Endothelial cell of umbilical vein (primary cell): ENCODE data around the gene MARVELD2. TPM values are rescaled to one million over a fixed set of nuclear protein-coding genes. Genes with fewer than 3 reads are reported as not detected.

ENCODE experiments used
- BruUV-seq: library from RNA; stranded (reverse); fragments of 400-500 nt; replicated peaks from 2 replicates; lab custom pipeline; 2021; lab: Mats Ljungman, UMichigan
- CTCF ChIA-PET: fragments of 300-600, 350-600 bp; sonication (Branson Sonifier 250); formaldehyde crosslinking; loops from one replicate; lab custom pipeline; 2021; ENCODE audit warnings: antibody characterized with exemption, inconsistent platforms; lab: Charles Lee
- POLR2A ChIA-PET: fragments of 300-600, 350-600 bp; sonication (Branson Sonifier 250); formaldehyde crosslinking; loops from one replicate; lab custom pipeline; 2021; ENCODE audit warnings: antibody characterized with exemption, inconsistent platforms; lab: Charles Lee
- DNase-seq: peaks from one replicate; pipeline ENCODE4 v3.0.0-alpha.2; 2011; ENCODE audit warnings: low read depth, low spot score
- FAIRE-seq: peaks from 2 replicates; lab custom pipeline; 2011; peaks lifted over from hg19 to GRCh38; lab: Jason Lieb, UNC
- H2AFZ ChIP-seq: 2 replicates; pipeline ENCODE4 v1.6.0; 2012; ENCODE audit warnings: low read depth, low read length, control low read depth, inconsistent platforms
- H3K27ac ChIP-seq: 2 replicates; pipeline ENCODE4 v1.5.1; 2011; ENCODE audit warnings: low read depth, mild to moderate bottlenecking, control low read depth, low read length, moderate library complexity; ENCODE audit not compliant: insufficient read depth
- H3K27me3 ChIP-seq, 2 experiments: 2 replicates each; pipeline versions ENCODE4 v1.6.0 to v1.6.1; 2011; ENCODE audit warnings: low read length in 2 of 2, mixed read lengths in 1 of 2; ENCODE audit not compliant: control insufficient read depth in 2 of 2, insufficient read depth in 2 of 2
- H3K36me3 ChIP-seq, 2 experiments: 2 replicates in 1 of 2; 3 replicates in 1 of 2; pipeline ENCODE4 v1.5.1; 2011; ENCODE audit warnings: low read length in 2 of 2, mild to moderate bottlenecking in 1 of 2, moderate library complexity in 1 of 2; ENCODE audit not compliant: control insufficient read depth in 2 of 2, insufficient read depth in 2 of 2; ENCODE audit errors: extremely low read depth in 1 of 2
- H3K4me1 ChIP-seq: 3 replicates; pipeline ENCODE4 v1.5.1; 2011; ENCODE audit warnings: mild to moderate bottlenecking, low read length; ENCODE audit not compliant: control insufficient read depth, insufficient read depth; ENCODE audit errors: extremely low read depth
- H3K4me2 ChIP-seq: 2 replicates; pipeline ENCODE4 v1.6.1; 2011; ENCODE audit warnings: low read length, control low read depth, mixed read lengths; ENCODE audit not compliant: insufficient read depth
- H3K4me3 ChIP-seq, 3 experiments: fragments of 200-600 bp in 1 of 3; sonication (generic), shearing (Covaris generic) in 1 of 3; replicated peaks in 1 of 3; 2 replicates each; pipeline ENCODE4 v1.5.1; 2011 to 2016; ENCODE audit warnings: control low read depth in 3 of 3, low read length in 3 of 3, mild to moderate bottlenecking in 2 of 3, inconsistent platforms in 1 of 3, low read depth in 1 of 3, moderate library complexity in 1 of 3; ENCODE audit not compliant: insufficient read depth in 1 of 3
- H3K79me2 ChIP-seq: 2 replicates; pipeline ENCODE4 v1.6.0; 2012; ENCODE audit warnings: low read length, inconsistent platforms; ENCODE audit not compliant: control insufficient read depth, insufficient read depth
- H3K9ac ChIP-seq: replicated peaks from 2 replicates; pipeline ENCODE3; 2011; ENCODE audit warnings: low read length, control low read depth; ENCODE audit not compliant: insufficient read depth; ENCODE audit errors: extremely low read depth
- H3K9me1 ChIP-seq: replicated peaks from 3 replicates; pipeline ENCODE4 v1.6.0; 2011; ENCODE audit warnings: mild to moderate bottlenecking, low read length; ENCODE audit not compliant: control insufficient read depth, insufficient read depth; ENCODE audit errors: extremely low read depth
- H3K9me3 ChIP-seq: replicated peaks from 2 replicates; pipeline ENCODE4 v1.5.1; 2012; ENCODE audit warnings: low read length, inconsistent platforms; ENCODE audit not compliant: control insufficient read depth, insufficient read depth
- H4K20me1 ChIP-seq: replicated peaks from 2 replicates; pipeline ENCODE3; 2011; ENCODE audit warnings: mild to moderate bottlenecking, low read length; ENCODE audit not compliant: control insufficient read depth, insufficient read depth; ENCODE audit errors: extremely low read depth
- EZH2 ChIP-seq: IDR thresholded peaks from 2 replicates; pipeline ENCODE4 v1.6.1; 2012; ENCODE audit warnings: borderline replicate concordance, low read depth, mild to moderate bottlenecking, moderate library complexity, low read length, inconsistent platforms; ENCODE audit not compliant: severe bottlenecking
- MYC ChIP-seq: IDR thresholded peaks from one replicate; pipeline ENCODE4 v1.6.1; 2011; ENCODE audit warnings: mild to moderate bottlenecking, low read depth, low read length
- POLR2A ChIP-seq: IDR thresholded peaks from 2 replicates; pipeline ENCODE4 v1.6.1; 2012; ENCODE audit warnings: low read depth, mild to moderate bottlenecking, control low read depth, low read length
- dilution Hi-C: fragments of 300-500 bp; cut with MboI; formaldehyde crosslinking; loops from one replicate; pipeline ENCODE4 v1.15.0; 2019; ENCODE audit warnings: low sequenced_read_pairs; ENCODE audit not compliant: extremely low pct_ligation_motif_present
- intact Hi-C: fragments of 100-400 bp; cut with micrococcal nuclease; formaldehyde crosslinking; loops from one replicate; pipeline ENCODE4 v1.10.0; 2022
- polyA plus RNA-seq, 4 experiments: library from polyadenylated mRNA; depleted of rRNA in 3 of 4; stranded (reverse) in 3 of 4; unstranded in 1 of 4; fragments of >200 nt; gene quantifications; 2 replicates each; pipeline versions ENCODE4 v1.2.1 to v1.2.3, GENCODE V29; 2011 to 2012; ENCODE audit warnings: missing spikeins in 1 of 4
- small RNA-seq: library from RNA; depleted of rRNA; stranded (forward); fragments of <200 nt; gene quantifications from one replicate; pipeline ENCODE3, GENCODE V24; 2012; ENCODE audit warnings: low replicate concordance, low read depth; ENCODE audit not compliant: insufficient read depth, insufficient read length
- total RNA-seq: library from RNA; stranded (reverse); gene quantifications from 2 replicates; pipeline ENCODE4 v1.2.3, GENCODE V29; 2021

MARVELD2 gene
- total and polyA plus RNA-seq, 2 donors (not counting 3 experiments of a cell fraction or from before 2014, with no cell fraction given), result 5.7 to 7.1 TPM

- H3K9me1 ChIP-seq, result no peaks in the 10 kb centered on the region
- no peaks in the 10 kb centered on the region for H4K20me1 ChIP-seq
- H3K27me3 ChIP-seq, result peaks cover 2 to 21% of the 10 kb centered on the region in 2 experiments
- BruUV-seq, result no TSS peak
- dilution Hi-C loops (no loop called here), intact Hi-C loops (loop anchor here (1.0 to 2.0 kb wide), 3 partner anchors 9 to 78 kb away; partner anchors contain the start of gene MARVELD2)
- peak overlapping the region; percentile 58 for H3K9ac ChIP-seq
- H3K9me3 ChIP-seq, result no peaks in the 10 kb centered on the region
- no peak for TF ChIP-seq POLR2A
- no peaks in the 10 kb centered on the region for H3K79me2 ChIP-seq
- POLR2A ChIA-PET, result no interaction called here
- H3K4me2 ChIP-seq, result peak overlapping the region; percentile 89
- CTCF ChIA-PET, result interaction anchor here (0.8 to 1.2 kb wide), 3 partner anchors 19 to 85 kb away, joined by 3 to 7 read pairs (median 3); partner anchors contain the start of gene MARVELD2
- peak overlapping the region; percentile 91 for H2AFZ ChIP-seq
- no peaks in the 10 kb centered on the region for H3K36me3 ChIP-seq
- peaks cover 5% of the 10 kb centered on the region for H3K4me1 ChIP-seq
- peak overlapping the region; percentile 72 to 91 (median 87) for H3K4me3 ChIP-seq
- H3K27ac ChIP-seq, result no peak overlapping the region
- FAIRE-seq (no peak), DNase-seq (peak; percentile 30)
Measured at GRCh38 chr5:69492923-69493395, 78.0 kb downstream of the MARVELD2 start.

DNA sequence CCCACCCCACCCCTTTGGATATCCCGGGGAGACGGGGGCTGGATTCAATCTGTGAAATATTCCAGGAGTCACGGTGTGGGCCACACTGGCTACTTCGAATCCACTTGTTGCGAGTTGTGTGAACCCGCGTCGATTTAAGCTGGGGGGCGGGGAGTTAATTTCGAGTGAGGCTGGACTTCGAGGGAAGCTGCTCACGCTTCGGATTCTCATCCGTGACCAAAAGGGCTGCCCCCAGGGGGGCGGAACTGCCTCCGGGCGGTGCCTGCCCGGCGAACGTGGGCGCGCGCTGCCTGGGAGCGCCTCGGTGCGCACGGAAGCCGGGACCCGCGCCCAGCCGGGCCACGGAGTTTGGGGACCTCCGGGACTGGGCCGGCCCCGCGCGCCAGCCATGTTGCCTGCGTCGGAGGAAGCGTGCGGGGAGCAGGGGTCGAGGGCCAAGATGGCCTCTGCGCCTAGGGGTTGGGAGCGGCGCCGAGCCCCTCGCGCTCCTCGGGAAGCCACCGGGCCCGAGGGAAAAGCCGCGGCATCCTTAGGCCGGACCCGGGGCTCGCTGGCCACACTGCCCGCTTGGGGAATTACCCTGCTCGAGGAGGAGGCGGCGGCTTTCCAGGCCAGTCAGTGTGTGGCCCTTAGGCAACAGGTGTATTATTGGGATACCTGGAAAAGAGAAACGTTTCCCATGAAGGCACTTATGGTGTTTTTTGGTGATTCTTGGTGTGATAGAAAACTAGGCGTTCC lies 78.6 kb downstream of the MARVELD2 start:
- H3K4me3 ChIP-seq, result peak overlapping the region; percentile 72 to 91 (median 87)
- FAIRE-seq, result no peak
- peak overlapping the region; percentile 89 for H3K4me2 ChIP-seq
- no peaks in the 10 kb centered on the region for H3K36me3 ChIP-seq
- TF ChIP-seq POLR2A (peak; percentile 32), MYC (no peak), EZH2 (no peak)
- peak; percentile 44 for DNase-seq
- peaks cover 2 to 21% of the 10 kb centered on the region in 2 experiments for H3K27me3 ChIP-seq
- peak overlapping the region; percentile 91 for H2AFZ ChIP-seq
- peak overlapping the region; percentile 58 for H3K9ac ChIP-seq
- BruUV-seq, result no TSS peak
- H3K9me1 ChIP-seq, result no peaks in the 10 kb centered on the region
- no peaks in the 10 kb centered on the region for H3K9me3 ChIP-seq
- dilution Hi-C loops, result no loop called here
- H3K27ac ChIP-seq, result no peak overlapping the region
- ChIA-PET CTCF (interaction anchor here (0.8 to 1.2 kb wide), 3 partner anchors 18 to 86 kb away, joined by 3 to 7 read pairs (median 3); partner anchors contain the start of gene MARVELD2), POLR2A (no interaction called here)
- no peaks in the 10 kb centered on the region for H4K20me1 ChIP-seq
- peaks cover 5% of the 10 kb centered on the region for H3K4me1 ChIP-seq
- intact Hi-C loops, result loop anchor here (1.0 to 2.0 kb wide), 3 partner anchors 9 to 79 kb away; partner anchors contain the start of gene MARVELD2
- H3K79me2 ChIP-seq, result no peaks in the 10 kb centered on the region

Small RNA genes within 50 kb of the gene (small RNA-seq; reads per million reads assigned to genes)
- gene RN7SL616P, result not detected
- not detected for gene RPS27P14

Other genes starting within 250 kb of the MARVELD2 start
- 187 and 211 TPM in 2 replicates for gene CCNB1, start 248.0 kb upstream of the MARVELD2 start, total RNA-seq
- gene CCNB1, start 248.0 kb upstream of the MARVELD2 start, polyA plus RNA-seq, result 47.3 and 72.2 TPM in 2 replicates
- gene CENPH, start 225.5 kb upstream of the MARVELD2 start, total RNA-seq, result 16.4 and 17.1 TPM in 2 replicates
- 5.3 and 6.5 TPM in 2 replicates for gene CENPH, start 225.5 kb upstream of the MARVELD2 start, polyA plus RNA-seq
- gene CDK7, start 180.2 kb upstream of the MARVELD2 start, total RNA-seq, result 33.4 and 38.1 TPM in 2 replicates
- gene CDK7, start 180.2 kb upstream of the MARVELD2 start, polyA plus RNA-seq, result 19.3 and 24.6 TPM in 2 replicates
- gene CCDC125, start 82.3 kb upstream of the MARVELD2 start, total RNA-seq, result 5.3 and 6.2 TPM in 2 replicates
- 1.1 and 1.5 TPM in 2 replicates for gene CCDC125, start 82.3 kb upstream of the MARVELD2 start, polyA plus RNA-seq
- gene AK6, start 45.6 kb upstream of the MARVELD2 start, total RNA-seq, result 30.1 and 37.0 TPM in 2 replicates
- gene AK6, start 45.6 kb upstream of the MARVELD2 start, polyA plus RNA-seq, result 6.6 and 13.2 TPM in 2 replicates
- gene TAF9, start 45.6 kb upstream of the MARVELD2 start, total RNA-seq, result 67.6 and 67.8 TPM in 2 replicates
- 84.8 and 94.2 TPM in 2 replicates for gene TAF9, start 45.6 kb upstream of the MARVELD2 start, polyA plus RNA-seq
- gene RAD17, start 45.3 kb upstream of the MARVELD2 start, total RNA-seq, result 18.4 and 21.9 TPM in 2 replicates
- gene RAD17, start 45.3 kb upstream of the MARVELD2 start, polyA plus RNA-seq, result 9.5 and 10.1 TPM in 2 replicates
- 18.2 and 22.3 TPM in 2 replicates for gene OCLN, start 77.7 kb downstream of the MARVELD2 start, total RNA-seq
- 9.6 and 11.2 TPM in 2 replicates for gene OCLN, start 77.7 kb downstream of the MARVELD2 start, polyA plus RNA-seq
- 28.9 and 46.1 TPM in 2 replicates for gene GTF2H2C, start 145.1 kb downstream of the MARVELD2 start, total RNA-seq
- 9.9 and 10.2 TPM in 2 replicates for gene GTF2H2C, start 145.1 kb downstream of the MARVELD2 start, polyA plus RNA-seq